OCI-LY1 (cell line): Measurements from ENCODE around the gene RAE1.

ENCODE experiments used
- EZH2 ChIP-seq: fragments of 200-600 bp; sonication (generic), shearing (Covaris generic); IDR thresholded peaks from 2 replicates; pipeline ENCODE4 v1.8.0; 2017; ENCODE audit warnings: borderline replicate concordance, mixed run types, mild to moderate bottlenecking, antibody characterized with exemption, low read length, moderate library complexity, mixed read lengths
- TF ChIP-seq, protein P1 (sequence below): fragments of 200-600 bp; sonication (generic), shearing (Covaris generic); IDR thresholded peaks from 2 replicates; pipeline ENCODE4 v1.5.1; 2017; ENCODE audit warnings: mild to moderate bottlenecking, antibody characterized with exemption, low read length, moderate library complexity, mixed read lengths

DNA sequence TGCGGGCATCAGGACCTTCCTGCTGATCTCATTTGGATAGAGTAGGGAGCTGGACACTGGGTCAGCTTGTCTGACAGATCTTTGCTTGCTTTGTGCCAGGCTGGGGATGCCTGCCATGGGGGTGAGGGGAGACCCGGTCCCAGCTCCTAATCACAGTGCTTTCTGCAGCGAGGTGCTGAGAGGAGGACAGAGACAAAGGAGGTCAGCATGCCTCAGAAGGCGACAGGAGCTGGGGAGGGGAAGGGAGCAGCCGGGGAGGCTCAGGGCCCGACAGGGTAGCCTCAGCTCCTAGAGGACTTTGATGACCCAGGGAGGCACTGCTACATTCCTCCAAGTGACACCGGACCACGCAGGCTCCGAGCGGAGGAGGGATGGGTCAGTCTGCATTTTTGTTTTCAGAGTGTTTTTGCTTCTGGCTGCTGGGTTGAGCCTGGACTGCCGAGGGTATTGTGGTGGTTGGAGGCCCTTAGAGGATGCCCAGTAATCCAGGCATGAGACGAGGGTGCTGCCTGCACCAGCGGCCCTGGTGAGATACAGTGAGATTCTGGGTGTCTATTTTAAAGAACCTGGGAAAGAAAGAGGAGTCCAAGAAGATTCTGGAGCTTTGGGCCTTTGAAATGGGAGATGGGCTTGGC lies 48.0 kb downstream of the RAE1 start:
- TF ChIP-seq, protein P1, sequence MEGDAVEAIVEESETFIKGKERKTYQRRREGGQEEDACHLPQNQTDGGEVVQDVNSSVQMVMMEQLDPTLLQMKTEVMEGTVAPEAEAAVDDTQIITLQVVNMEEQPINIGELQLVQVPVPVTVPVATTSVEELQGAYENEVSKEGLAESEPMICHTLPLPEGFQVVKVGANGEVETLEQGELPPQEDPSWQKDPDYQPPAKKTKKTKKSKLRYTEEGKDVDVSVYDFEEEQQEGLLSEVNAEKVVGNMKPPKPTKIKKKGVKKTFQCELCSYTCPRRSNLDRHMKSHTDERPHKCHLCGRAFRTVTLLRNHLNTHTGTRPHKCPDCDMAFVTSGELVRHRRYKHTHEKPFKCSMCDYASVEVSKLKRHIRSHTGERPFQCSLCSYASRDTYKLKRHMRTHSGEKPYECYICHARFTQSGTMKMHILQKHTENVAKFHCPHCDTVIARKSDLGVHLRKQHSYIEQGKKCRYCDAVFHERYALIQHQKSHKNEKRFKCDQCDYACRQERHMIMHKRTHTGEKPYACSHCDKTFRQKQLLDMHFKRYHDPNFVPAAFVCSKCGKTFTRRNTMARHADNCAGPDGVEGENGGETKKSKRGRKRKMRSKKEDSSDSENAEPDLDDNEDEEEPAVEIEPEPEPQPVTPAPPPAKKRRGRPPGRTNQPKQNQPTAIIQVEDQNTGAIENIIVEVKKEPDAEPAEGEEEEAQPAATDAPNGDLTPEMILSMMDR, result no peak
- no peak for TF ChIP-seq EZH2
